Fibroblast of pulmonary artery (primary cell): ENCODE data around the gene ZNF329.
A peak's percentile ranks its signal among the peaks of the same experiment; 100 is the strongest.

Source experiments
- DNase-seq: peaks from one replicate; pipeline ENCODE4 v3.0.0-alpha.2; 2010; ENCODE audit warnings: low read depth
- H3K4me3 ChIP-seq: replicated peaks from 2 replicates; pipeline ENCODE4 v1.5.1; 2011; ENCODE audit warnings: low read depth, mild to moderate bottlenecking, control low read depth, low read length, moderate library complexity
- CTCF ChIP-seq: IDR thresholded peaks from 2 replicates; pipeline ENCODE4 v1.5.1; 2011; ENCODE audit warnings: mild to moderate bottlenecking, control low read depth, low read length, inconsistent platforms; ENCODE audit errors: missing control alignments

Gene ZNF329

GRCh38 chr19:58097349-58097748, 53.2 kb downstream of the ZNF329 start:
- no peak for DNase-seq
- TF ChIP-seq CTCF: no peak
- H3K4me3 ChIP-seq: peak overlapping the region; percentile 89

- DNase-seq: no peak
- H3K4me3 ChIP-seq: no peak overlapping the region
- no peak for TF ChIP-seq CTCF
These were observed 53.7 kb downstream of the ZNF329 start for GRCh38 chr19:58096884-58097283.

- TF ChIP-seq CTCF: no peak
- no peak overlapping the region for H3K4me3 ChIP-seq
- no peak for DNase-seq
These were observed 55.3 kb downstream of the ZNF329 start for GRCh38 chr19:58095328-58095727.

GRCh38 chr19:58093071-58093470, 57.5 kb downstream of the ZNF329 start:
- H3K4me3 ChIP-seq: no peak overlapping the region
- TF ChIP-seq CTCF: no peak

DNA sequence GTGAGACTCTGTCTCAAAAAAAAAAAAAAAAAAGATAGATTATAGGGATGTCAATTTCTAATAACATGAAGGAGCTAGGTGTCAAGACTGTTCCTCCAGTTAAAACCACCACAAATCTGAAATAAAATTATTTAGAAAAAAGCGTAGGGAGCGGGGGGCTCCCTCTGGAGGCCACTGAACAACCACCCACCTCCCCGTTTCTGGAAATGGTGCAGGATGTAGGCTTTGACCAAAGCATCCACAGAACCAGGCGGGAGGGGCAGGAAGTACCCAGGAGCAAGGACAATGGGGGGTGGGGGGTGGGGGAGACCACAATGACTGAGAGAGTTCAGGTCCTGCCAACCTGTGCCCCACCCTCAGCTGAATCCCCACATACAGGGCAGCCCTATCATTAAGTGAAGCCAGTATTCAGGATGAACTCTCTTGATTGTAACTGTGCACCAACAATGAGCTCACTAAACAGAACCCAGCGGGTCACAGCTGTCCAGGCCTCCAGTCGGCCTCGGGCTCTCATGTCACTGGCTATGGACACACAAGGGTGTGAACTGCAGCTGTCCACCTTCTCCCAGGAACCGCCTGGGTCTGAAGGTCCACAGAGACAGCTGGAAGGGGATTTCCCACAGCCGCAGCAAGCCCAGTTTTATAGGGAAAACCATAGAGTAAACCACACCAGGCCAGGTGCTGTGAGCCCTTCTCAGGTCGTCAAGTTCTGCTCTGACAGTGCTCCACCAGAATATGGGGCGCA, 59.2 kb downstream of the ZNF329 start:
- no peak for TF ChIP-seq CTCF
- DNase-seq: no peak
- no peak overlapping the region for H3K4me3 ChIP-seq

More at GRCh38 chr19:58093071-58093470, 57.5 kb downstream of the ZNF329 start:
- no peak for DNase-seq

DNA sequence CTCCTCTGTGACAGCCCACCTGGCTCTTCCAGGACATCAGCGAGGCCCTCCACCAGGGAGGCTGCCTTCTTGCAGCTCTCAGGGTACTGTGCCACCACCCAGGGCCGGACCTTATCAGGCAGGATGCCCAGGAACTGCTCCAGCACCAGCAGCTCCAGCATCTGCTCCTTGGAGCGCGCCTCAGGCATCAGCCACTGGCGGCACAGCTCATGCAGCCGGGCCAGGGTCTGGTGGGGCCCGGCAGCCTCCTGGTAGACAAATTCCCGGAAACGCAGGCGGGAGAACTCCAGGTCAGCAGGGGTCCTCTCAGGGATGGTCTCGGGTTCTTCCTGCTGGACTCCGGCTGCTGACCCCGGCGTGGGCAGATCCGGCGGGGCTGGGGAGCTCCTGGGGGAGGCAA, 60.7 kb downstream of the ZNF329 start:
- no peak for DNase-seq
- no peak overlapping the region for H3K4me3 ChIP-seq
- TF ChIP-seq CTCF: no peak

DNA sequence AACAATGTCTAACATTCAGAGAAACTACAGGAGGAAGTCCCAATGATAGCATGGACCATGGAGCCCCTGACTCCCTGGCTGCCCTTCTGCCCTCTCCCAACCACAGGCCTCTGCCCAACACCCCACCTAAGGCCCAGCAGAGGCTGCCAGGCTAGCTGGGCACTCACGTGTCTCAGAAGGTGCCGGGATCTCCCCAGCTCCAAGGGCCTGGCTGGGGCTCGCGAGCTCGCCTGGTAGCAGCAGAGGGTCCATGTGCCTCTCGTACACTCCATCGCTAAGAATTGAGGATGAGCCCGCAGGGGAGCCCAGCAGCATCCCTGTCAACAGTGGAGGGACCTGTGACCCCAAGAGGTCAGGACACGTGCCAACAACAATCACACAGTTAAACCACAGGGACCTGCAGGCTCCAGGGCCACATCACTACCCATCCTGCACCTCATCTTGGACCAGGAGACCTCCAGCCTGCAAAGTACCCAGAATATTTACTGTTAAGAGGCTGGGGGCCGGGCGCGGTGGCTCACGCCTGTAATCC, 62.0 kb downstream of the ZNF329 start:
- TF ChIP-seq CTCF: no peak
- no peak overlapping the region for H3K4me3 ChIP-seq
- DNase-seq: no peak
